H1 (cell line): ENCODE data around the gene IDUA. TPM values are rescaled to one million over a fixed set of nuclear protein-coding genes. Genes with fewer than 3 reads are reported as not detected.

Experiments used
- CTCF ChIA-PET: fragments of 300-600 bp; sonication (Branson Sonifier 250); formaldehyde crosslinking; loops from one replicate; lab custom pipeline; 2021; ENCODE audit not compliant: partially characterized antibody; lab: Charles Lee
- POLR2A ChIA-PET: fragments of 300-600 bp; sonication (Branson Sonifier 250); formaldehyde crosslinking; loops from one replicate; lab custom pipeline; 2021; ENCODE audit warnings: inconsistent platforms; ENCODE audit not compliant: partially characterized antibody; lab: Charles Lee
- DNase-seq, 2 experiments: peaks; one replicate each; pipeline versions ENCODE4 v3.0.0 to v3.0.0-alpha.2; 2010 to 2022; ENCODE audit warnings: low spot score in 2 of 2, low read depth in 1 of 2, mixed read lengths in 1 of 2
- FAIRE-seq: peaks from 2 replicates; lab custom pipeline; 2011; peaks lifted over from hg19 to GRCh38; lab: Jason Lieb, UNC
- H2AFZ ChIP-seq: 2 replicates; pipeline ENCODE4 v1.8.1; 2012; ENCODE audit warnings: low read length, inconsistent platforms
- H2AK5ac ChIP-seq: 2 replicates; pipeline ENCODE4 v1.6.1; 2013; ENCODE audit warnings: low read depth, low read length
- H2BK120ac ChIP-seq: replicated peaks from 2 replicates; pipeline ENCODE3; 2013; ENCODE audit warnings: low read depth, low read length, inconsistent platforms
- H2BK12ac ChIP-seq: 2 replicates; pipeline ENCODE4 v1.6.1; 2013; ENCODE audit warnings: low read depth, low read length
- H2BK15ac ChIP-seq: 2 replicates; pipeline ENCODE4 v1.6.1; 2013; ENCODE audit warnings: low read length
- H2BK20ac ChIP-seq: 2 replicates; pipeline ENCODE4 v1.6.1; 2013; ENCODE audit warnings: low read length
- H2BK5ac ChIP-seq: 2 replicates; pipeline ENCODE4 v1.6.1; 2013; ENCODE audit warnings: low read depth, low read length
- H3K14ac ChIP-seq: 2 replicates; pipeline ENCODE4 v1.6.1; 2013; ENCODE audit warnings: inconsistent platforms; ENCODE audit not compliant: insufficient read length
- H3K18ac ChIP-seq: 2 replicates; pipeline ENCODE4 v1.6.1; 2013; ENCODE audit warnings: low read length; ENCODE audit errors: extremely low read depth
- H3K23ac ChIP-seq: 2 replicates; pipeline ENCODE4 v1.6.1; 2013; ENCODE audit warnings: inconsistent platforms; ENCODE audit not compliant: insufficient read length
- H3K23me2 ChIP-seq: 2 replicates; pipeline ENCODE4 v1.6.1; 2013; ENCODE audit warnings: low read depth, low read length
- H3K27ac ChIP-seq: 2 replicates; pipeline ENCODE4 v1.6.1; 2011; ENCODE audit warnings: low read depth, low read length, inconsistent platforms
- H3K27me3 ChIP-seq, 4 experiments: replicated peaks in 1 of 4; 1 replicate in 1 of 4; 2 replicates in 3 of 4; pipeline versions ENCODE4 v1.6.1 to v1.8.1; 2011 to 2013; ENCODE audit warnings: low read length in 3 of 4, mild to moderate bottlenecking in 3 of 4, inconsistent platforms in 2 of 4, mixed read lengths in 2 of 4, moderate library complexity in 1 of 4; ENCODE audit not compliant: control insufficient read depth in 3 of 4, insufficient read depth in 3 of 4; ENCODE audit errors: extremely low read depth in 1 of 4
- H3K36me3 ChIP-seq, 4 experiments: 2 replicates each; pipeline versions ENCODE4 v1.6.1 to v1.8.1; 2011 to 2013; ENCODE audit warnings: mild to moderate bottlenecking in 4 of 4, low read length in 3 of 4, moderate library complexity in 2 of 4, control low read depth in 1 of 4, inconsistent platforms in 1 of 4; ENCODE audit not compliant: insufficient read depth in 4 of 4, control insufficient read depth in 2 of 4
- H3K4ac ChIP-seq: replicated peaks from 2 replicates; pipeline ENCODE3; 2013; ENCODE audit warnings: low read length, low read depth, mixed read lengths, inconsistent platforms; ENCODE audit not compliant: insufficient read length
- H3K4me1 ChIP-seq, 4 experiments: replicated peaks in 1 of 4; 1 replicate in 1 of 4; 2 replicates in 3 of 4; pipeline versions ENCODE4 v1.6.1 to v1.8.1; 2011 to 2013; ENCODE audit warnings: low read length in 3 of 4, inconsistent platforms in 2 of 4, mixed read lengths in 1 of 4; ENCODE audit not compliant: insufficient read depth in 4 of 4, control insufficient read depth in 3 of 4
- H3K4me2 ChIP-seq, 2 experiments: 2 replicates each; pipeline versions ENCODE4 v1.6.1 to v1.8.1; 2011 to 2013; ENCODE audit warnings: low read depth in 2 of 2, low read length in 2 of 2, control low read depth in 1 of 2, inconsistent platforms in 1 of 2, mild to moderate bottlenecking in 1 of 2; ENCODE audit not compliant: insufficient read depth in 1 of 2
- H3K4me3 ChIP-seq, 4 experiments: fragments of 200-600, 300-600 bp in 1 of 4; sonication (generic), shearing (Covaris generic), sonication (Bioruptor Twin) in 1 of 4; 2 replicates each; pipeline versions ENCODE4 v1.5.1 to v1.8.1; 2011 to 2016; ENCODE audit warnings: low read length in 4 of 4, low read depth in 3 of 4, control low read depth in 2 of 4, inconsistent platforms in 2 of 4, mild to moderate bottlenecking in 2 of 4, mixed read lengths in 1 of 4, moderate library complexity in 1 of 4; ENCODE audit not compliant: insufficient read depth in 2 of 4; ENCODE audit errors: extremely low read depth in 1 of 4
- H3K56ac ChIP-seq: replicated peaks from 2 replicates; pipeline ENCODE3; 2013; ENCODE audit warnings: low read depth, mild to moderate bottlenecking, mixed read lengths, low read length, inconsistent platforms; ENCODE audit not compliant: insufficient read length
- H3K79me1 ChIP-seq: 2 replicates; pipeline ENCODE4 v1.6.1; 2013; ENCODE audit warnings: low read depth, low read length, control low read depth
- H3K79me2 ChIP-seq, 2 experiments: 2 replicates each; pipeline versions ENCODE4 v1.6.1 to v1.8.1; 2012 to 2013; ENCODE audit warnings: low read length in 2 of 2, mild to moderate bottlenecking in 2 of 2, inconsistent platforms in 1 of 2; ENCODE audit not compliant: insufficient read depth in 2 of 2, control insufficient read depth in 1 of 2
- H3K9ac ChIP-seq, 4 experiments: replicated peaks in 1 of 4; 1 replicate in 1 of 4; 2 replicates in 3 of 4; pipeline versions ENCODE4 v1.6.1 to v1.8.1; 2011 to 2013; ENCODE audit warnings: low read depth in 3 of 4, low read length in 3 of 4, control low read depth in 2 of 4, mild to moderate bottlenecking in 2 of 4, moderate library complexity in 2 of 4, inconsistent platforms in 1 of 4; ENCODE audit errors: extremely low read depth in 1 of 4
- H3K9me3 ChIP-seq, 2 experiments: 2 replicates each; pipeline versions ENCODE4 v1.6.1 to v1.8.1; 2012 to 2013; ENCODE audit warnings: mild to moderate bottlenecking in 2 of 2, moderate library complexity in 2 of 2, control low read depth in 1 of 2, inconsistent platforms in 1 of 2, low read depth in 1 of 2, low read length in 1 of 2, mixed read lengths in 1 of 2; ENCODE audit not compliant: insufficient read depth in 2 of 2
- H4K20me1 ChIP-seq, 2 experiments: replicated peaks in 1 of 2; 2 replicates each; pipeline versions ENCODE3 to v1.8.1; 2011 to 2013; ENCODE audit warnings: inconsistent platforms in 2 of 2, low read length in 2 of 2, mild to moderate bottlenecking in 1 of 2; ENCODE audit not compliant: insufficient read depth in 2 of 2, control insufficient read depth in 1 of 2
- H4K5ac ChIP-seq: 2 replicates; pipeline ENCODE4 v1.6.1; 2013; ENCODE audit warnings: low read length, low read depth, mixed read lengths, inconsistent platforms; ENCODE audit not compliant: insufficient read length
- H4K8ac ChIP-seq: 2 replicates; pipeline ENCODE4 v1.8.0; 2013; ENCODE audit warnings: mild to moderate bottlenecking, moderate library complexity, low read length, inconsistent platforms; ENCODE audit not compliant: insufficient read depth; ENCODE audit errors: extremely low read depth
- H4K91ac ChIP-seq: replicated peaks from 2 replicates; pipeline ENCODE3; 2013; ENCODE audit warnings: low read length, mixed read lengths, inconsistent platforms; ENCODE audit not compliant: insufficient read length
- BCL11A ChIP-seq, 2 experiments: IDR thresholded peaks; one replicate each; pipeline ENCODE4 v1.6.1; 2011; ENCODE audit warnings: low read depth in 2 of 2, low read length in 2 of 2, mild to moderate bottlenecking in 2 of 2
- HDAC2 ChIP-seq, 2 experiments: fragments of 300-600 bp in 1 of 2; sonication (generic) in 1 of 2; IDR thresholded peaks; 2 replicates each; pipeline ENCODE4 v1.6.1; 2011 to 2012; ENCODE audit warnings: low read depth in 2 of 2, low read length in 2 of 2, mild to moderate bottlenecking in 2 of 2, moderate library complexity in 2 of 2, borderline replicate concordance in 1 of 2, inconsistent platforms in 1 of 2
- JUND ChIP-seq: IDR thresholded peaks from 2 replicates; pipeline ENCODE4 v1.6.1; 2011; ENCODE audit warnings: mild to moderate bottlenecking, improper control_type of control experiment, low read length
- KDM5A ChIP-seq: fragments of 200-600 bp; IDR thresholded peaks from 2 replicates; pipeline ENCODE4 v1.7.1; 2012; ENCODE audit warnings: mild to moderate bottlenecking, low read length, inconsistent platforms, mixed read lengths
- POLR2A ChIP-seq, 2 experiments: IDR thresholded peaks; 1 replicate in 1 of 2; 2 replicates in 1 of 2; pipeline ENCODE4 v1.6.1; 2011; ENCODE audit warnings: low read depth in 2 of 2, low read length in 2 of 2, mild to moderate bottlenecking in 2 of 2; ENCODE audit errors: control extremely low read depth in 1 of 2
- POLR2AphosphoS5 ChIP-seq: IDR thresholded peaks from 2 replicates; pipeline ENCODE4 v1.6.1; 2011; ENCODE audit warnings: low read depth, low read length
- RAD21 ChIP-seq, 2 experiments: IDR thresholded peaks in 1 of 2; conservative IDR thresholded peaks in 1 of 2; 2 replicates each; pipeline ENCODE4 v1.6.1; 2011; ENCODE audit warnings: low read depth in 2 of 2, low read length in 2 of 2, improper control_type of control experiment in 1 of 2, inconsistent platforms in 1 of 2, mild to moderate bottlenecking in 1 of 2, moderate library complexity in 1 of 2
- RNF2 ChIP-seq: fragments of 200-900, 300-1000 bp; sonication (generic); IDR thresholded peaks from 2 replicates; pipeline ENCODE4 v1.7.1; 2016; ENCODE audit warnings: borderline replicate concordance, low read depth, mild to moderate bottlenecking, antibody characterized with exemption, low read length; ENCODE audit not compliant: poor library complexity, severe bottlenecking; ENCODE audit errors: missing control alignments
- SIRT6 ChIP-seq: IDR thresholded peaks from one replicate; pipeline ENCODE4 v1.7.1; 2012; ENCODE audit warnings: low read length, inconsistent platforms
- SIX5 ChIP-seq: IDR thresholded peaks from 2 replicates; pipeline ENCODE4 v1.6.1; 2011; ENCODE audit warnings: mild to moderate bottlenecking, low read depth, low read length
- SP1 ChIP-seq: IDR thresholded peaks from 2 replicates; pipeline ENCODE4 v1.6.1; 2011; ENCODE audit warnings: low read depth, low read length
- SUZ12 ChIP-seq: fragments of 200-600 bp; sonication (generic); IDR thresholded peaks from 2 replicates; pipeline ENCODE4 v1.6.1; 2012; ENCODE audit warnings: mild to moderate bottlenecking, inconsistent platforms, low read length, moderate library complexity, mixed read lengths
- TBP ChIP-seq: IDR thresholded peaks from 2 replicates; pipeline ENCODE4 v1.6.1; 2011; ENCODE audit warnings: low read depth, low read length, improper control_type of control experiment
- WGBS, 2 experiments: shearing (Covaris generic) in 1 of 2; methylation state at CpG; one replicate each; pipeline versions ENCODE4 v1.1.6 to v1.1.7; 2013 to 2015; ENCODE audit warnings: low lambda C conversion rate in 2 of 2, mixed read lengths in 2 of 2, inconsistent platforms in 1 of 2, low coverage in 1 of 2, missing lambda C conversion rate in 1 of 2; ENCODE audit not compliant: insufficient replicate concordance in 2 of 2, insufficient coverage in 1 of 2, insufficient read length in 1 of 2; ENCODE audit errors: extremely low coverage in 1 of 2, missing lambda C conversion rate in 1 of 2; 5-methylcytosine and 5-hydroxymethylcytosine counted together
- polyA plus RNA-seq, 7 experiments: library from polyadenylated mRNA; depleted of rRNA in 3 of 7; stranded (reverse) in 5 of 7; unstranded in 2 of 7; fragments of >200 nt in 5 of 7; fragments of 200-250 nt in 2 of 7; gene quantifications; 1 replicate in 5 of 7; 2 replicates in 1 of 7; 4 replicates in 1 of 7; pipeline versions ENCODE4 v1.2.1 to v1.2.3, GENCODE V29; 2011 to 2013; ENCODE audit warnings: missing spikeins in 2 of 7, mixed read lengths in 2 of 7
- total RNA-seq: library from RNA; stranded (reverse); fragmentation: NEBNext Ultra II Directional; extraction: Animal tissue kit (Norgen Biotek cat#: 25700); gene quantifications from 2 replicates; pipeline ENCODE4 v1.2.1, GENCODE V29; 2021
- TF ChIP-seq, protein P1 (sequence below): IDR thresholded peaks from 2 replicates; pipeline ENCODE4 v1.6.1; 2012; ENCODE audit warnings: inconsistent platforms

The IDUA gene
- total and polyA plus RNA-seq, 2 of the 8 experiments (the other 6 are each of a cell fraction or from before 2014, with no cell fraction given) = 2.8 to 4.8 TPM

GRCh38 chr4:1031346-1031745, 44.5 kb downstream of the IDUA start:
- POLR2A ChIA-PET = interaction anchor here (0.7 kb wide), 1 partner anchor 72 kb away, joined by 4 read pairs; no protein-coding TSS in a partner anchor
- FAIRE-seq = no peak
- no peaks in the 10 kb centered on the region for H3K23me2 ChIP-seq

More at GRCh38 chr4:1031346-1031745, 44.5 kb downstream of the IDUA start:
- H2BK5ac ChIP-seq = no peak overlapping the region
- no peak overlapping the region for H3K4me3 ChIP-seq
- H4K20me1 ChIP-seq = peaks cover 0 to 2% of the 10 kb centered on the region in 2 experiments
- no peak overlapping the region for H4K91ac ChIP-seq
- 87% methylated on average over 5 of the region's 8 CpGs; no CpG with 5 or more reads in 1 of the 2 experiments for WGBS, 2 experiments
- no peak overlapping the region for H3K56ac ChIP-seq
- H2BK15ac ChIP-seq = no peak overlapping the region
- H3K79me2 ChIP-seq = no peaks in the 10 kb centered on the region
- H3K18ac ChIP-seq = no peak overlapping the region
- no peak overlapping the region for H3K14ac ChIP-seq
- H3K79me1 ChIP-seq = no peaks in the 10 kb centered on the region
- H3K4ac ChIP-seq = no peak overlapping the region
- H4K5ac ChIP-seq = no peak overlapping the region
- no peak for TF ChIP-seq RNF2
- no peak for TF ChIP-seq POLR2AphosphoS5
- TF ChIP-seq SUZ12 = no peak
- no peak for TF ChIP-seq SIRT6
- TF ChIP-seq, protein P1, sequence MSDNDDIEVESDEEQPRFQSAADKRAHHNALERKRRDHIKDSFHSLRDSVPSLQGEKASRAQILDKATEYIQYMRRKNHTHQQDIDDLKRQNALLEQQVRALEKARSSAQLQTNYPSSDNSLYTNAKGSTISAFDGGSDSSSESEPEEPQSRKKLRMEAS = no peak
- no peak for TF ChIP-seq SP1
- TF ChIP-seq KDM5A = no peak
- no peak for TF ChIP-seq BCL11A (IDR thresholded peaks at IDR 0.05; ENCODE audit: low read depth in 2 of 2, low read length in 2 of 2)
- no peak for TF ChIP-seq POLR2A (IDR thresholded peaks at IDR 0.05; ENCODE audit: control extremely low read depth in 1 of 2, low read depth in 2 of 2, low read length in 2 of 2)
- TF ChIP-seq TBP = no peak
- no peak for TF ChIP-seq JUND
- TF ChIP-seq HDAC2 (IDR thresholded peaks at IDR 0.05; ENCODE audit: borderline replicate concordance in 1 of 2, low read depth in 2 of 2, low read length in 2 of 2) = no peak
- TF ChIP-seq SIX5 = no peak
- no peak for TF ChIP-seq RAD21 (IDR thresholded peaks at IDR 0.05 in 1 of 2, conservative IDR thresholded peaks at IDR 0.05 in 1 of 2; ENCODE audit: low read depth in 2 of 2, low read length in 2 of 2)
- no peak overlapping the region for H2BK120ac ChIP-seq
- H2BK12ac ChIP-seq = no peak overlapping the region
- no peaks in the 10 kb centered on the region for H3K36me3 ChIP-seq
- no peak for DNase-seq
- H2BK20ac ChIP-seq = no peak overlapping the region
- peaks cover 0 to 8% (median 0%) of the 10 kb centered on the region in 4 experiments; a peak in 2 of 7 replicates for H3K4me1 ChIP-seq
- no peak overlapping the region for H2AFZ ChIP-seq
- H3K27ac ChIP-seq = no peak overlapping the region
- H3K4me2 ChIP-seq = no peak overlapping the region
- H3K9me3 ChIP-seq = no peaks in the 10 kb centered on the region
- H3K23ac ChIP-seq = no peak overlapping the region
- H3K9ac ChIP-seq = no peak overlapping the region
- no peaks in the 10 kb centered on the region for H3K27me3 ChIP-seq
- CTCF ChIA-PET = interaction anchor here (1.1 kb wide), 1 partner anchor 62 kb away, joined by 3 read pairs; no protein-coding TSS in a partner anchor
- no peak overlapping the region for H4K8ac ChIP-seq
- no peak overlapping the region for H2AK5ac ChIP-seq
